ENCODE measurements around the gene PCSK1N.
"Not testable (repeated sequence)": the region's sequence is repeated elsewhere in the genome, so short reads cannot be mapped to it uniquely, and the experiment has no call there.

PCSK1N gene

GRCh38 chrX:48824066-48824465, 11.3 kb downstream of the PCSK1N start:
- TF ChIP-seq, protein P1, sequence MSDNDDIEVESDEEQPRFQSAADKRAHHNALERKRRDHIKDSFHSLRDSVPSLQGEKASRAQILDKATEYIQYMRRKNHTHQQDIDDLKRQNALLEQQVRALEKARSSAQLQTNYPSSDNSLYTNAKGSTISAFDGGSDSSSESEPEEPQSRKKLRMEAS (IDR thresholded peaks at IDR 0.05; ENCODE audit: low read depth, low read length) = no peak
- TF ChIP-seq MYC (IDR thresholded peaks at IDR 0.05; ENCODE audit: low read depth, low read length) (no peak), POLR2A (IDR thresholded peaks at IDR 0.05; ENCODE audit: extremely low read depth, insufficient read length) (no peak), CTCF (IDR thresholded peaks at IDR 0.05; ENCODE audit: low read depth, low read length) (no peak)
- H3K4me3 ChIP-seq (ENCODE audit: low read depth, low read length) = no peak overlapping the region
- no peak for DNase-seq (ENCODE audit: low read depth)

GRCh38 chrX:48823053-48823452, 12.4 kb downstream of the PCSK1N start:
- DNase-seq (ENCODE audit: low read depth) = no peak
- TF ChIP-seq POLR2A (IDR thresholded peaks at IDR 0.05; ENCODE audit: extremely low read depth, insufficient read length) (no peak), MYC (IDR thresholded peaks at IDR 0.05; ENCODE audit: low read depth, low read length) (no peak), CTCF (IDR thresholded peaks at IDR 0.05; ENCODE audit: low read depth, low read length) (no peak)
- TF ChIP-seq, protein P1 (IDR thresholded peaks at IDR 0.05; ENCODE audit: low read depth, low read length) = no peak
- no peak overlapping the region for H3K4me3 ChIP-seq (ENCODE audit: low read depth, low read length)

DNA sequence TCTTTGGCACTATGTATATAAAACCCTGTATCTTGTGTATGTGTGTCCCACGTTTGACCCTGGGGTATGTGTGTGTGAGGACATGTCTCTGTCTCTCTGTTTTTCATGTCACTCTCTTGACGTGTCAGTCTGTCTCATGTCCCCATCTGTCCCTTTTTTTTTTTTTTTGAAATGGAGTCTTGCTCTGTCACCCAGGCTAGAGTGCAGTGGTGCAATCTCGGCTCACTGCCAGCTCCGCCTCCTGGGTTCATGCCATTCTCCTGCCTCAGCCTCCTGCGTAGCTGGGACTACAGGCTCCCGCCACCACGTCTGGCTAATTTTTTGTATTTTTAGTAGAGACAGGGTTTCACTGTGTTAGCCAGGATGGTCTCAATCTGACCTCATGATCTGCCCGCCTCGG, 16.0 kb downstream of the PCSK1N start:
- not testable (repeated sequence) for DNase-seq (ENCODE audit: low read depth); H3K4me3 ChIP-seq (ENCODE audit: low read depth, low read length)

DNA sequence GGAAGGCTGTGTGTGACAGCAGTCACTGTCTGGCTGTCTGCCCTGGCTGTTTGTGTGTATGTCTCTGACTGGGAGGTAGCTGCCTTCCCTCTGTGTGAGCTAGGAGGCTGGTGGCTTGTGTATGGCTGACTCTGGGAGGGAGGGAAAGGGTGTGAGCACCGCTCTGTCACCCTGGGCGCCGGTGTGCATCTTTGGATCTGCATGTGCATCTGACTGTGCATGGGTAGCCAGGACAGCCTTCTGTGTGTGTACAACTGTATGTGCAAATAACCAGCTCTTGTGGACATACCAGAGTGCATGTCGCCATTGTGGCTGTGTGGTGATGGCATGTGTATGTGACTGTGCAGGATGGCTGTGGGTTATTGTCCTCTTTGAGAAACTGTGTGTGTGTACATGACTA, 16.5 kb downstream of the PCSK1N start:
- H3K4me3 ChIP-seq (ENCODE audit: low read depth, low read length) = no peak overlapping the region
- DNase-seq (ENCODE audit: low read depth) = no peak
- TF ChIP-seq, protein P1 (IDR thresholded peaks at IDR 0.05; ENCODE audit: low read depth, low read length) = no peak
- TF ChIP-seq MYC (IDR thresholded peaks at IDR 0.05; ENCODE audit: low read depth, low read length) (no peak), CTCF (IDR thresholded peaks at IDR 0.05; ENCODE audit: low read depth, low read length) (no peak), POLR2A (IDR thresholded peaks at IDR 0.05; ENCODE audit: extremely low read depth, insufficient read length) (no peak)

- no peak overlapping the region for H3K4me3 ChIP-seq (ENCODE audit: low read depth, low read length)
- no peak for TF ChIP-seq POLR2A (IDR thresholded peaks at IDR 0.05; ENCODE audit: extremely low read depth, insufficient read length)
- TF ChIP-seq CTCF (IDR thresholded peaks at IDR 0.05; ENCODE audit: low read depth, low read length) = no peak
- no peak for TF ChIP-seq MYC (IDR thresholded peaks at IDR 0.05; ENCODE audit: low read depth, low read length)
- TF ChIP-seq, protein P1 (IDR thresholded peaks at IDR 0.05; ENCODE audit: low read depth, low read length) = no peak
- no peak for DNase-seq (ENCODE audit: low read depth)
Observed at GRCh38 chrX:48818098-48818497, 17.3 kb downstream of the PCSK1N start.

- no peak for DNase-seq (ENCODE audit: low read depth)
- TF ChIP-seq, protein P1 (IDR thresholded peaks at IDR 0.05; ENCODE audit: low read depth, low read length) = no peak
- TF ChIP-seq POLR2A (IDR thresholded peaks at IDR 0.05; ENCODE audit: extremely low read depth, insufficient read length) = no peak
- no peak for TF ChIP-seq MYC (IDR thresholded peaks at IDR 0.05; ENCODE audit: low read depth, low read length)
- TF ChIP-seq CTCF (IDR thresholded peaks at IDR 0.05; ENCODE audit: low read depth, low read length) = no peak
- H3K4me3 ChIP-seq (ENCODE audit: low read depth, low read length) = no peak overlapping the region
Observed at GRCh38 chrX:48816014-48816810, 19.2 kb downstream of the PCSK1N start.
